Fibroblast of lung (primary cell): ENCODE results near the gene KLK3. TPM values are rescaled to one million over a fixed set of nuclear protein-coding genes. Genes with fewer than 3 reads are reported as not detected.

Source experiments
- DNase-seq, 2 donors: peaks; one replicate each; pipeline versions ENCODE4 v3.0.0 to v3.0.0-alpha.2; 2010; ENCODE audit warnings: low read depth in 2 of 2
- H2AFZ ChIP-seq: 2 replicates; pipeline ENCODE4 v1.5.1; 2012; ENCODE audit warnings: low read length, control low read depth, inconsistent platforms
- H3K27ac ChIP-seq: 2 replicates; pipeline ENCODE4 v1.5.1; 2011; ENCODE audit warnings: low read length, control low read depth; ENCODE audit not compliant: insufficient read depth
- H3K27me3 ChIP-seq: 2 replicates; pipeline ENCODE4 v1.5.1; 2011; ENCODE audit warnings: mild to moderate bottlenecking, low read length; ENCODE audit not compliant: control insufficient read depth, insufficient read depth
- H3K36me3 ChIP-seq: 2 replicates; pipeline ENCODE4 v1.5.1; 2011; ENCODE audit warnings: low read length; ENCODE audit not compliant: control insufficient read depth, insufficient read depth
- H3K4me1 ChIP-seq: 2 replicates; pipeline ENCODE4 v1.5.1; 2011; ENCODE audit warnings: low read length; ENCODE audit not compliant: control insufficient read depth, insufficient read depth; ENCODE audit errors: extremely low read depth
- H3K4me2 ChIP-seq: 2 replicates; pipeline ENCODE4 v1.5.1; 2011; ENCODE audit warnings: low read length, control low read depth; ENCODE audit not compliant: insufficient read depth; ENCODE audit errors: extremely low read depth
- H3K4me3 ChIP-seq, 4 experiments: fragments of 200-600 bp in 1 of 4; sonication (generic) in 1 of 4; replicated peaks in 1 of 4; 2 replicates each; pipeline ENCODE4 v1.5.1; 2011 to 2016; ENCODE audit warnings: low read length in 4 of 4, low read depth in 3 of 4, mild to moderate bottlenecking in 3 of 4, control low read depth in 2 of 4, inconsistent platforms in 1 of 4, mixed read lengths in 1 of 4; ENCODE audit not compliant: insufficient read depth in 1 of 4; ENCODE audit errors: control extremely low read depth in 1 of 4
- H3K79me2 ChIP-seq: 2 replicates; pipeline ENCODE4 v1.5.1; 2012; ENCODE audit warnings: mild to moderate bottlenecking, low read length, inconsistent platforms; ENCODE audit not compliant: control insufficient read depth, insufficient read depth
- H3K9ac ChIP-seq: 2 replicates; pipeline ENCODE4 v1.5.1; 2011; ENCODE audit warnings: mild to moderate bottlenecking, low read length, control low read depth; ENCODE audit not compliant: insufficient read depth
- H3K9me3 ChIP-seq: 2 replicates; pipeline ENCODE4 v1.5.1; 2012; ENCODE audit warnings: low read depth, low read length; ENCODE audit not compliant: control insufficient read depth, insufficient read depth
- H4K20me1 ChIP-seq: 2 replicates; pipeline ENCODE4 v1.5.1; 2011; ENCODE audit warnings: low read length; ENCODE audit not compliant: control insufficient read depth, insufficient read depth; ENCODE audit errors: extremely low read depth
- CTCF ChIP-seq, 2 donors: IDR thresholded peaks in 1 of 2; conservative IDR thresholded peaks in 1 of 2; 1 replicate in 1 of 2; 2 replicates in 1 of 2; pipeline ENCODE4 v1.5.1; 2011 to 2012; ENCODE audit warnings: low read length in 2 of 2, control low read depth in 1 of 2, inconsistent platforms in 1 of 2, low read depth in 1 of 2, mild to moderate bottlenecking in 1 of 2
- EZH2 ChIP-seq: IDR thresholded peaks from 2 replicates; pipeline ENCODE4 v1.5.1; 2012; ENCODE audit warnings: low read length, control low read depth, mild to moderate bottlenecking; ENCODE audit errors: missing control alignments
- polyA plus RNA-seq, 2 donors: library from polyadenylated mRNA; depleted of rRNA in 1 of 2; stranded (reverse) in 1 of 2; unstranded in 1 of 2; fragments of >200 nt; gene quantifications; 2 replicates each; pipeline ENCODE4 v1.2.1, GENCODE V29; 2011 to 2012; ENCODE audit warnings: missing spikeins in 1 of 2
- total RNA-seq: library from RNA; depleted of rRNA; stranded (reverse); fragments of >200 nt; gene quantifications from 2 replicates; pipeline ENCODE4 v1.2.1, GENCODE V29; 2014

Gene KLK3
- total and polyA plus RNA-seq, 2 donors (not counting 1 experiment from before 2014, with no cell fraction given), result not detected

GRCh38 chr19:50833117-50833801, 21.5 kb upstream of the KLK3 start, which contains the start of gene KLK15:
Gene KLK15, minus strand, starts transcription at chr19:50833574. Its CDS starts 2,082 bp downstream, at chr19:50831492.
- DNase-seq, result no peak
- no peaks in the 10 kb centered on the region for H3K79me2 ChIP-seq
- no peak within 1 kb of the TSS for H3K9ac ChIP-seq
- no peak within 1 kb of the TSS for H3K4me3 ChIP-seq
- H4K20me1 ChIP-seq, result no peaks in the 10 kb centered on the region
- no peaks in the 10 kb centered on the region for H3K9me3 ChIP-seq
- H3K36me3 ChIP-seq, result no peaks in the 10 kb centered on the region
- no peak within 1 kb of the TSS for H2AFZ ChIP-seq
- TF ChIP-seq EZH2, result no peak
- no peak for TF ChIP-seq CTCF (conservative IDR thresholded peaks at IDR 0.05 in 1 of 2, IDR thresholded peaks at IDR 0.05 in 1 of 2; ENCODE audit: low read depth in 1 of 2, low read length in 2 of 2)
- no peaks in the 10 kb centered on the region for H3K27me3 ChIP-seq
- H3K27ac ChIP-seq, result no peak within 1 kb of the TSS
- no peaks in the 10 kb centered on the region for H3K4me1 ChIP-seq
- H3K4me2 ChIP-seq, result no peak within 1 kb of the TSS

- no peak for DNase-seq
- no peak overlapping the region for H3K9ac ChIP-seq
- no peaks in the 10 kb centered on the region for H3K79me2 ChIP-seq
- no peak overlapping the region for H2AFZ ChIP-seq
- H4K20me1 ChIP-seq, result no peaks in the 10 kb centered on the region
- no peaks in the 10 kb centered on the region for H3K4me1 ChIP-seq
- H3K4me2 ChIP-seq, result no peak overlapping the region
- H3K9me3 ChIP-seq, result no peaks in the 10 kb centered on the region
- no peaks in the 10 kb centered on the region for H3K27me3 ChIP-seq
- no peak overlapping the region for H3K4me3 ChIP-seq
- H3K27ac ChIP-seq, result no peak overlapping the region
- TF ChIP-seq CTCF (conservative IDR thresholded peaks at IDR 0.05 in 1 of 2, IDR thresholded peaks at IDR 0.05 in 1 of 2; ENCODE audit: low read depth in 1 of 2, low read length in 2 of 2), result no peak
- no peak for TF ChIP-seq EZH2
- no peaks in the 10 kb centered on the region for H3K36me3 ChIP-seq
Observed at GRCh38 chr19:50833802-50834167, 20.9 kb upstream of the KLK3 start.

- no peaks in the 10 kb centered on the region for H3K9me3 ChIP-seq
- TF ChIP-seq EZH2 (no peak), CTCF (conservative IDR thresholded peaks at IDR 0.05 in 1 of 2, IDR thresholded peaks at IDR 0.05 in 1 of 2; ENCODE audit: low read depth in 1 of 2, low read length in 2 of 2) (no peak)
- H3K9ac ChIP-seq, result no peak overlapping the region
- H3K36me3 ChIP-seq, result no peaks in the 10 kb centered on the region
- H4K20me1 ChIP-seq, result no peaks in the 10 kb centered on the region
- peak overlapping the region; percentile 38 to 62 (median 56) for H3K4me3 ChIP-seq
- peak in 1 of 2 donors; percentile 5 for DNase-seq
- H3K4me2 ChIP-seq, result peak overlapping the region; percentile 69
- H3K79me2 ChIP-seq, result no peaks in the 10 kb centered on the region
- H2AFZ ChIP-seq, result peak overlapping the region; percentile 75
- H3K4me1 ChIP-seq, result no peaks in the 10 kb centered on the region
- no peaks in the 10 kb centered on the region for H3K27me3 ChIP-seq
- H3K27ac ChIP-seq, result no peak overlapping the region
Observed at GRCh38 chr19:50835103-50835784, 19.5 kb upstream of the KLK3 start.
